Stimulated activated CD4-positive, alpha-beta T cell treated with anti-CD3 and anti-CD28 coated beads, Interleukin-1b, Interleukin-23, amount 100 ng/mL, for 24 hours (primary cell): ENCODE measurements around the gene CIDEC.
"Not testable (repeated sequence)": the region's sequence is repeated elsewhere in the genome, so short reads cannot be mapped to it uniquely, and the experiment has no call there.

Experiments used
- DNase-seq, 4 experiments: peaks; one replicate each; pipeline ENCODE4 v3.0.0-alpha.2; 2020; ENCODE audit warnings: low read depth in 4 of 4, low spot score in 1 of 4

The CIDEC gene

DNA sequence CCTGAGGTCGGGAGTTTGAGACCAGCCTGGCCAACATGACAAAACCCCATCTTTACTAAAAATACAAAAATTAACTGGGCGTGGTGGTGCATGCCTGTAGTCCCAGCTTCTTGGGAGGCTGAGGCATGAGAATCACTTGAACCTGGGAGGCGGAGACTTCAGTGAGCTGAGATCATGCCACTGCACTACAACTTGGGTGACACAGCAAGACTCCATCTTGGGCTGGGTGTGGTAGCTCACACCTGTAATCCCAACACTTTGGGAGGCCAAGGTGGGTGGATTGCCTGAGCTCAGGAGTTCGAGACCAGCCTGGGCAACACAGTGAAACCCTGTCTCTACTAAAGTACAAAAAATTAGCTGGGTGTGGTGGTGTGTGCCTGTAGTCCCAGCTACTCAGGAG, 3.8 kb downstream of the CIDEC start:
- not testable (repeated sequence) for DNase-seq

- no peak for DNase-seq
Observed at GRCh38 chr3:9875448-9875847, 4.6 kb downstream of the CIDEC start.

DNA sequence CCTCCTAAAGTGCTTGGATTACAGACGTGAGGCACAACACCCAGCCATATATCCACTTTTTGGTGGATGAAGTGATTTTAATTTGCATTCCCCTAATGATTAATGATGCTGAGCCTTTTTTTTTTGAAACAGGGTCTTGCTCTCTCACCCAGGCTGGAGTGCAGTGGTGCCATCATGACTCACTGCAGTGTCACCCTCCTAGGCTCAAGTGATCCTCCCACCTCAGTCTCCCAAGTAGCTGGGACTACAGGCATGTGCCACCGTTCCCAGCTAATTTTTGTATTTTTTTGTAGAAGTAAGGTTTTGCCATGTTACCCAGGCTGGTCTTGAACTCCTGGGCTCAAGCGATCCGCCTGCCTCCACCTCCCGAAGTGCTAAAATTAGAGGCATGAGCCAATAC, 8.0 kb downstream of the CIDEC start:
- DNase-seq, result not testable (repeated sequence)

GRCh38 chr3:9870978-9871377, 9.1 kb downstream of the CIDEC start:
- DNase-seq, result no peak

- no peak for DNase-seq
Observed at GRCh38 chr3:9869955-9870354, 10.1 kb downstream of the CIDEC start.

GRCh38 chr3:9867106-9867505, 12.9 kb downstream of the CIDEC start:
- no peak for DNase-seq

DNA sequence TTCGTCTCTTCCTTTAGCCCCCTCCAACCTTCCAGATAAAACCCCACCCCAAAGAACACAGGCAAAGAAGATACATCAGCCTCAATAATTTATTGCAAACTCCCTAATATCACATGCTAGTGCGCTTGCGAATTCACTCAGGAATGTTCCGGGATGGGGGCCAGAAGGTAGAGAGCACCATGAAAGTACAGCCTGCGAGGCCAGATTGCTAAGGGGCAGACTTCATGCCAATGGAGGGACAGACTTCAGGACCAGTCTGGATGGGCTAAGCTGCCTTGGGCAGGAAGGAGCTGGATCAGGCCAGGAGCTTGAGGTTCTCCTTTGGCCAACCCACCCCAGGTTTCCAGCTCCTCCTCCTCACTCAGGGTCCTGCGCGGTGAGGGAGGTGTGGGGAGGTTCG, 13.4 kb downstream of the CIDEC start:
- no peak for DNase-seq

GRCh38 chr3:9865125-9865637, 14.9 kb downstream of the CIDEC start:
- not testable (repeated sequence) for DNase-seq

DNA sequence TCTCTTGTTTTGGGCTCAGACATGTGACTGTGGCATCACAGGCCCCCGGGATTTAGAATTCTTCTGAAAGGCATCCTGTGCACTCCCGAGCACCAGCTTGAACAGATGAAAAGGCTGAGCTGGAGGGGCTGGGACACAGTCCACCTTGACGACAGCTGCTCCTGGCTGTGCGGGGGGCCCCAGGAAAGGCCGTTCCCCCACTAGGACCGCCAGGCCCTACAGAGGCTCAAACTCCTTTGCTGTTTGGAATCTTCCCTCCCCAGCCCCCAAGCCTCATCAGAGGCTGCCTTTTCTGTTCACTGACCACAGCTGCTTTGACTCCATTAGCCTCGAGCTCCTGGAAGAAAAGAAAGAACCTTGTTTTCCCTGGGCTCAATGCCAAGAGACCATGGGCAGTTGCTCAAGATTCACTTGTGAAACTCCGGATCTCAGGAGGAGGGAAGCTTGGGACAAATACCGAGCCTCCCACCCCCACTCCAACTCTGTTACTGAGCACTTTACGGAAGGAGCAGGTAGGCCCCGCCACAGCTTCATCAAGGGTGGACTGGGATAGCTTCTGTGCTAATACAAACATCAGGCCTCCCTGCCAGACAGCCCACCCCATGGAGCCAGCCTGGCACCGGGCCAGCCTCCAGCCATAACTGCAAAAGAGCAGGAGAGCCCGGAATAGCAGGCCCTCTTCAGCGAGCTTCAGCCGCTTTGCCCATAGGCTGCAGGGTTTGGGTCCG, 15.7 kb downstream of the CIDEC start:
- no peak for DNase-seq

DNA sequence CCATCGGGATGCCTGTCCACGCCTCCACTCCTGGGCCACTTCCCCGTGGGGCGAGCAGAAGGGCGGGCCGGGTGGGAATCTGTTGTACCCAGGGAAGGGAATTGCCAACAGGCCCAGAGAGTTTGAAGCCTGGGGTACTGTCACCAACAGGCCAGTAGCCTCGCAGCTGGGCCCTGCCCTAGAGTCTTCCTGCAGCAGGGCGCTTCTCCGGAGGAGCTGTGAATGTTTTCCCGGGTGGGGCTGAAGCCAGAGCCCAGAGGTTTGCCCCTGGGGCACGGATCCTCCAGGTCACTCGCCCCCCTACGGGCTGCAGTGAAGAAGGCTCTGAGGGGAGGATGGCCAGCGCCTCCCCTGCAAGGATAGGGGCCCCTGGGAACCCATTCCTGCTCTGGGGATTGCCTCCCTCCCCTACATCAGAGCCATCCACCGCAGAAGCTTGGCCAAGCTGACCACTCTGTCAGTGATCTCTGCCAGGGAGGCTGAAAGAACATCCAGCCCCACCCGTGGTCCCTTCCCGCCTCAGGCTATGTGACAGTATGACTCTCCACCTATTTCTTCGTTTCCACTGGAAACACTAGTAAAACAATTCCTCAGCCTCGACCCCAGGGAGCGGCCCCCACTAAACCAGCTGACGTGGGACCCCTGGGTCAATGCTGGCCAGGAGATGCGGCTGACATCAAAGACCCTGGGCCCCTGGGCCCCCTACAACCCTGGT, 16.8 kb downstream of the CIDEC start:
- no peak for DNase-seq

DNA sequence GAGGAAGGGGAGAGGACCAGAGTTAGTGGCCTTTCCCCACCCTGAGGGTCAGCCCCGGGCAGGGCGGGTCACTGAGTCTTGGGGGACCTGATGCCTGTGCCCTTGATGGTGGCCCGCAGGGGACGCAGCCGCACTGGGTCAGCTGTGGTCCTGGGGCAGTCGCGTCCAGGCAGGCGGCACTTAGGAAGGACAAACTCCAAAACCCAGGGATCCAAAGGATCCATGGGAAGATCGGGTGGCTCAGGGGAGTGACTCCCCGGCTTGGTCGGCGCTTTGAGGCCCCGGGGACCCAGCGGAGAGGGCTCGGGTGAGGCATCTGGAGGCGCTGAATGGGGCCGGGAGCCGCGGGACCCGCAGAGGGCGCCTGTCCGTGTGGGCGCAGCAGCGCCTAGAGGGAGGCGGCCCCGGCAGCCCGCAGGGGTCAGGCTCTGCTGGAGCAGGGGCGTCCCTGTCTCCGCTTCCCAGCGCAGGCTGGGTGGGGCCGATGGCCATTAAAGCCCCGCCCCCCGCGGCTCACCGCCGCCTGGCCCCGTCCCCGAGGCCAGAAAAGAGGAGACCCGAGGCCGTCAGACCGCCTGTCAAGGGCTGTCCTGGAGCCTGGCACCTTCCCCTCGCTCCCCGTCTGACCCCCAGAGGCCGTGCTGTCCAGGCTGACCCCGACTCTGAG, 17.5 kb downstream of the CIDEC start:
- DNase-seq, result peak in 1 of 4 experiments; percentile 18

DNA sequence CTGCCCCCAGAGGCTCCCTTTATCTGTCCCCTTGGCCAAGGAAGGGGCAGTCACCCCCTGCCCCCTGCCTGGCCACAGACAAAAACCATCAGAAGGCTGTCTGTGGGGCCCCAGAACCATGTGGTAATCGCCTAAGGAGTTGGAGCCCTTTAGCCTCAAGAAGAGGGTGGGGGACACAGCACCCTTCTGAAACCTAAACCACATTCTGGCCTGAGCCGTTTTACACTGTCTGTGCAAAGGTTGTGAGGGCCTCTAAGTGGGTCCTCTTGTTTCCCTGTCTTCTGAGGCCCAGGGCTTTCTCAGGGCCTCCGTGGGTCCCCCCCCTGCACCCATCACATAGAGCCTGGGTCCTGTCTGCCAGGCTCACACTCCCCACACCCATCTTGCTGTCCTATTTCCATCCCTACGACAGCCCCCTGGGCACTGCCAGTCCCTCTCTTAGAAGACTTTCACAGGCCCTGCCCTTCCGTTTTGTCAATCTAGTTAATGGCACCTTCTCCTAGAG, 18.4 kb downstream of the CIDEC start:
- DNase-seq, result no peak

GRCh38 chr3:9861201-9861600, 18.9 kb downstream of the CIDEC start:
- DNase-seq, result no peak

GRCh38 chr3:9859530-9860025, 20.5 kb downstream of the CIDEC start:
- no peak for DNase-seq

DNA sequence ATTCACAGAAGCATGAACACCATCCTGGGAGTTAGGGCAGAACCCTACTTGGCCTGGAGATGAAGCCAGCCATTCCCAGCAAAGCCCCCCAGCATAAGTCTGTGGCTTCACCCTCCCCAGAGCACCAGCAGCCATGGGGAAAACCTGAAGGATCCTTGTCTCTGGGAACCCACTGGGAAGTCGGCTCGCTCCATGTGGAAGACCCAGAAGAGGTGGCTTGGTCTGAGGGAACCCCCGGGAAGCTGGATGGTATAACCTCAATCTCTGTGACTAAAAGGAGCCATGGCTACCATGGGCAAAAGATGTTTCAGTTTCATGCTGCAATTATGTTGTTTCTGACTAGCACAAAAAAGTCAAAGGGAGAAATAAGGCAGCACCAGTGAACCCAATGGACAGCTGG, 24.5 kb downstream of the CIDEC start:
- no peak for DNase-seq

GRCh38 chr3:9854291-9854940, 25.6 kb downstream of the CIDEC start:
- not testable (repeated sequence) for DNase-seq

- no peak for DNase-seq
Observed at GRCh38 chr3:9852528-9852927, 27.5 kb downstream of the CIDEC start.

DNA sequence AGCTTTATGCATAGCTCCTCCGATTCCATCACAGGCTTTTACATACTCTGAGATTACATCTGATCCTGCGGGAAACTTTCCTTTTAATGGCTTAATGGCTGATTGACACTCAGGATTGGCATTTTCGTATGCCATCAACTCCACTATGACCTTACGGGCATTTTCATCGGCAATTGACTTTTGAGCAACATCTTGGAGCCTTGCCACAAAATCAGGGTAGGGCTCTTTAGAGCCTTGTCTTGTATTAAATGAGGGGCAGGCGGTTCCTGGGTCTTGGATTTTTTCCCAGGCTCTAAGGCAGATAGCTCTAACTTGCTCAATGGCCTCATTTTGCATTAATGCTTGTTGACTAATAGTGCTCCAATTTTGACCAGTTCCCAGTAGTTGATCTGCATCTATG, 28.1 kb downstream of the CIDEC start:
- DNase-seq, result not testable (repeated sequence)

DNA sequence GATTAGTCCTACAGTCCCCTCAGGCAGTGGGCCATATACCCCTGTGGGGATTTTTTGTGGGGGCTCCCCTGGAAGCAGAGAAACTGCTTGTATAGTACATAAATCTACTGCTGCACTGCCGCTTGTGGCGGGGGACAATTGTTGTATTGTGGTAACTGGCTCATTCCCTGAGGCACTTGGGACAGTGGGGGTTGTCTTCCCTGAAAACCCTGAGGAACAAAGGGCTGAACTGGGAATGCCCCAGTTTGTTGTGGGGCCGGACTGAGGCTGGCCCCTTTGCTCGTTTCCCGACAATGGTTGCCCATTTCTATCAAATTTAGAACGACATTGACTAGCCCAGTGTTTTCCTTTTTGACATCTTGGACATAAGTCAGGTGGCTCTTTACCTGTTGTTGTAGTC, 28.7 kb downstream of the CIDEC start:
- DNase-seq, result not testable (repeated sequence)

- DNase-seq, result not testable (repeated sequence)
Observed at GRCh38 chr3:9848860-9849259, 31.2 kb downstream of the CIDEC start.

- not testable (repeated sequence) for DNase-seq
Observed at GRCh38 chr3:9847870-9848269, 32.2 kb downstream of the CIDEC start.
